GM21390 (cell line): Measurements from ENCODE around the gene HSD17B2.

Source experiments
- ATAC-seq: cut with Tn5 transposase; IDR thresholded peaks from one replicate; pipeline ENCODE4 v1.9.1; 2021; ENCODE audit not compliant: unreplicated experiment

HSD17B2 gene

DNA sequence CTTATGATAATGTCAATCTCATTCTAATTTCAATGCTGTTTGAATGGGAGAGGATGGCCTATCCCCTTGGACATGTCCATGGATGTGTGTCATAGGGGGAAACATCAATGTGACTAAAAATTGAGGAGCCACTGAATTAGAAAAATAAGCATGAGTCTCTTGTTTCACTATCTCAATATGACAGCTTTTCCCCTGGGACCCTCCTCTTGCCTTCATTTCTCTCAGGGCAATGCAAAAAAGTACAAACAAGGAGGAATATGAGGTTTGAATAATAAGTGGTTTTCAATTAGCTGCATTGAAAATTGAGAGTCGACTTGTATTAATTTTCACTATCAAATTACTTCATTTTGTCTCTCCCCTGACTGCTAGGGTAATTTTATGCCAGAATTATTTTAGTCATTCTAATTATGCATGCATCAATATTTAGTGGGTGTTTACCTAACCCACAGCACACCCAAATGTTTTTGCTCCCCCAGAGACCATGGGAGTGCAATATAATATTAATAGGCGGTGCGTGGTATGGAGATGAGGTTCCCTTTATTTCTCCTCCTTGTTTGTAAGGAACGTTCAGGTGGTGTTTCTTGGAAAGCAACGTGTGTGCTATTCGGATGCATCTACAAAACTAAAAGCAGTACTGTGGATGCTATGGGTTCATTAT is 17.0 kb upstream of the HSD17B2 start:
- no peak for ATAC-seq

DNA sequence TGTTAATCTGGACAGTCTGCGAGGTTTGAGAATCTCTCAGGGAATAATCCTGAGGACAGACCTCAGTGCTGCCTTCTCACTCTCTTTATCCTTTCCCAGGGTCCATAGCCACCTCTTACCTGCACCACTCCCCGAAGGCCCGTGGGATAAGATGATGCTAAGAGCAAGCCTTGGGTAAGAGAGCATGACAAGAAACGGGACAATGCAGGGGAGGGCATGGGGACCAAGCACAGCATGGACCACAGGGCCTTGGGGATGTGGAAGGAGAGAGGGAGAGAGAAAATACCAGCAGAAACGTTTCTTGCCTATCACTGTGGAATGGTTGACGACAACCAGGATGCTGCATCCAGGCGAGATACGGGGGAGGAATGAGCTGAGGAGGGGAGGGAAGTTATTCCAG is 15.5 kb upstream of the HSD17B2 start:
- ATAC-seq: no peak

DNA sequence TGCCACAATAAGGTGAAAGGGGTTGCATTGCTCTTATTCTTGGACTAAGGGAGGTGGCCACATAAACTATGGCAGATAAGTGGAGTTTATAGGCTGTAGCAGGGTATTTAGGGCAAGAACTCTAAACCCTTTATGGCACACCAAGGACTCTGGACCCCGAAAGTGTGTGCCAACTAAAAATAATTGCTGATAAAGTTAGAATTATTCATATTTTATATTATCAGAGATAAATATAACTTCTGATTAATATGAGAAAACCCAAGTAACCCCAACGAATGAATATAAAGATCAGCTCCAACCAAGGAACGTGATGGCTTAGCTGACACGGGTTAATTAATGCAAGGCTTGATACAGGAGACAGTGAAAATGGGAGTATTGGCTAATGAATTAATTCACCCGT is 15.0 kb upstream of the HSD17B2 start:
- ATAC-seq: no peak

DNA sequence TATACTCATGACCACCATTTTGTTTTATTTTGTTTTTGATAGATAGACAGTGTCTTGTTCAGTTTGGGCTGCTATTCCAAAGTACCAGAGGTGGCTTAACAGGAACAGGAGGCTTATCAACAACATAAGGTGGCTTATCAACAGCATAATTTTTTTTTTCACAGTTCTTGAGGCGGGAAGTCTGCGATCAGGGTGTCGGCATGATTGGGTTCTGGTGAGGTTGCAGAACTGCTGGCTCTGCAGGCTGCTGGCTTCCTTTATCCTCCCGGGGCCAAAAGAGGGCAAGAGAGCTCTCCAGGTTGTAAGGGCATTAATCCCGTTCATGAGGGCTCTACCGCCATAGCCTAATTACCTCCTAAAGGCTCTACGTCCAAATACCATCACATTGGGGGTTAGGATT is 11.8 kb upstream of the HSD17B2 start:
- no peak for ATAC-seq

DNA sequence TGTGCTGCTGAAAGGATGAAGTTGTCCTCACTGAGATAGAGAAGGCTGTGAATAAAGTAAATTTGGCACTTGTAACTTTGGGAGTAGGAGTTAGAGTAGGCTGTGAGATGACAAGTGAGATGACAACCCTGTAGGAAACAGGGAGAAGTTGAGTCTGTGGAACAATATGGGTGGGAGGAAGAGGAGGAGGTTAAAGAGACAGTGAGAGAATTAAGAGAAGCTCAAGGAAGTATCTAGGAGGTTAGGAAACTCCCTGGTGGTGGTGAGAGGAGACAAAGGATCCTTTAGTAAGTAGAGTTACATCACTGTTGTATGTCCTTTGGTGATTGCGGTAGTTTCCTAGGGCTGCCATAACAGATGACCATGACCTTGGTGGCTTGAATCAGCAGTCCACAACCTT is 10.7 kb upstream of the HSD17B2 start:
- no peak for ATAC-seq

DNA sequence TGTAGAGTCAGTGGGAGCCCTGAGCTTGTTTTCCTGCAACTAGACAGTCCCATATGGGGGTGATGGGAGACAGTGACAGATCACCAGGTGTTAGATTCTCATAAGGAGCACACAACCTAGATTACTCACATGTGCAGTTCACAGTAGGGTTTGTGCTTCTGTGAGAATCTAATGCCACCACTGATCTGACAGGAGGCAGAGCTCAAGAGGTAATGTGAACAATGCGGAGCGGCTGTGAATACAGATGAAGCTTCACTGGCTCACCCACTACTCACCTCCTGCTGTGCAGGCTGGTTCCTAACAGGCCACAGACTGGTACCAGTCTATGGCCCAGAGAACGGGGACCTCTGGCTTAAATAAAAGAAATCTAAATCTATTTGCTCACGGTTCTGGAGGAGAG is 10.2 kb upstream of the HSD17B2 start:
- no peak for ATAC-seq

DNA sequence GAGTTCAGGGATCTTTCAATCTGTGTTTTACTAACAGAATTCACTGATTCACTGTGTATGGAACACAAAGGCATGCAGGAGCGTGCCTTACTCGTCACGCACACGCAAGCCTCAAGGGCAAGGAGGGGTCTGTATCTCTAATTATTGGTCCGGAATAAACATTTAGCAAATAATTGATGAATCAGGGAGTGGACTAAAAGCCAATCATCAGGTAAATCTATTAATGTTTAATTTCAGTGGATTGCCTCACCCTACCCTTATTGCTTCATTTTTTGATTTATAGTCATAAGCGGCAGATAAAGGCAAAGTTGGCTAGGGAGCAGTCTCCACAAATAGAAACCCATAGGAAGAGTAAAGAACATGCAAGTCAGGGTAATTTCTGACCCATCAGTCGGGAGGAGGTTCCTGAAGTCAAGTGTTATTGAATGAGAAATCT is 7.4 kb upstream of the HSD17B2 start:
- ATAC-seq: no peak

DNA sequence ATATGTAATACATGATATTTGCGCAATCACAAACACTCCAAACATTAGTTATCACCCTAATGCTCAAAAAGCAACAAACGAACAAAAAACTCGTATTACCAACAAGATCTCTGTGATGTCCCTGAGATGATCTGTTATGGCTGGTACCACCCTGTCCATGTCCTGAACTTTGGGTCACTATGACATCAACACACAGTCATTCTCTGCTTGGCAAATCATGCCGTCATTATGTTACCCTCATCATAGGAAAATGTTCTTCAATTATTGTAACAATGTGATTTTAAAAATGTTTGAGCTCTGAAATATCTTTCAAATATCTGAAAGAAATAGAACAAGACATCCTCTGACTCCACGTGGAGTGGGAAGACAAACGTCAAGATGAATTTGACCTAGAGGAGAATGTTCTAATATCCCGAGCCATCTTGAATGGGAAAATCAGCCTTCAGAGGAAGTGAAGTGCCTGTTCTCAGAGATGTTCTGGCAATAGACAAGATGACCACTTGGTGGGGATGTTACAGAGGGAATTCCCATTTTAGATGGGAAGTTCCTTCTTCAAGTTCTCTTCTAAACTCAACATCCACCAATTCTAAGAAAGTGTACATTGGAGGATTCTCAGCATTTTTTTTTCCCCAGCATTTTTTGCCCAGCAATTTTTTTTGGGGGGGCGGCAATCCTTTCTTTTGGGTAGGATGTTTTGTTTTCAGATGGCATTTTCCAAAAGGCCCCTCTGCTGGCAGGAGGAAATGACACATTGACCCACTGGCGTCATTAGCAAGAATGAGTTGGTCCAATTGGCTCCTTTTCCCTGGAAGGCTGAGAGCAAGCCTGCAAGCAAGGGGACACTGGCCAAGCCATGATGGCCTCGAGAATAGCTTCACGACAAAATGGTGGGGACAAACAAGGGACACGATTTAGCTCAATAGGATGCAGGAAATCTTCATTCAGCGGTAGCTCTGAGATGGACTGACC is 3.7 kb upstream of the HSD17B2 start:
- ATAC-seq: no peak

DNA sequence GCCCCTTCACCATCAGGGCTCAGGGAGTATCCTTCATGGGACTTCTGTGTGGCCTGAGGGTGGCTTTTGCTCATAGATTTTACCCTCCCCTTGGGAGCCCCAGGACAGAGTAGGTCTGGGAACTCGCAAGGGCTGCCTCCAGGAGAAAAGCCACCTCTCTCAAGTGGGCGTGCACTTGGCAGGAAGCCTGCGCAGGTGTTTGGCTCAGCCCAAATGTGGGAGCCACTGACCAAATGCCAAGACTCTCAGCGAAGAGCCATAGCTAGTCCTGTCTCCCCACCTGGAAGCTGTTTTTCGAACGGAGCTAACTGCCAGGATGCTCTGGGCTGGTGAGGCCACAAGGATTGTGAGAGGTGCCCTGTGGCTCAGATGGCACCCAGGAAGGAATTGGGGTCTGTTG is 2.0 kb upstream of the HSD17B2 start:
- no peak for ATAC-seq

DNA sequence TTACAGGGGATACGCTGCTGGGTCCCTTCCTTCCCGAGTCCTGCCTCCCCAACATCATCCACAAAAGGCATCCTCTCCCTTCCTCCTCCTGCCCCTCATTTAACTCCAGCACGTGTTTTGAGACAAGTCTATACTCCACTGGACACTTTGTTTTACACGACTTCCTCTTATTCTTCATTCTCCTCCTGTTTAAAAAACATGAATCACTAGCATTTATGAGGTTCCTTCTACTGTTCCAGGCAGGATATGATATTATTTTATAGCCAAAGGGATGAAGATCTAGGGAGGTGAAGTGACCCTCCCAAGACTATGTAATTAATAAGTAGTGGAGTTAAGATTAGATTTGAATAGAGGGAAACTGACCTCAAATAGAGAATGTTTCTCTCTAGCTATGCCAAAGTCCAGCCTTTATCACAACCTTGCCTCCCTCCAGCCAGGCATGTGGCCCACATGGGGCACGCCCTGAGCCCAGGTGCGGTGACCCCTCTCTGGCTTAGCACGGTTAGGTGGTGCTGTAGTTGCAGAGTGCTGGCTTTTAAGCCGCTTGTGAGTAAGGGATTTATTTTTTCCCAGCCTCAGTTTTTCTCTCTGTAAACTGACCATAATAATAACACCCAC is 1.3 kb upstream of the HSD17B2 start:
- no peak for ATAC-seq

DNA sequence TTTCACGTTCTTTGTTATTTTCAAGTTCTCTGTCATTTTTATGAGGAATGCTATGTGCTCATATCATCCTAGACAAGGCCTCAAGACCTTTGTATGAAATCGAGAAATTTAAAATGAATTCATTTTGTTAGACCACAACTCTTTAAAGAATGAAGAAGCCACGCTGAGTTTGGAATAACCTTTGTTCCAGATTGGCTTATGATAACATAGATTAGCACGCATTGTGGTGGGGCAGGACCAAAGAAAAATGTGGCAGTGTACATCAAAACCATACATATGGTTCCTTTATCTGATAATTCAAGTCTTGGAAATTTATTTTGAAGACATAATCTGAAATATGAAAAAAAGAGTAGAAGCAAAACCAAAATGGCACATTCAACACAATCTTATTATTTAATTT is 2.2 kb downstream of the HSD17B2 start:
- no peak for ATAC-seq

DNA sequence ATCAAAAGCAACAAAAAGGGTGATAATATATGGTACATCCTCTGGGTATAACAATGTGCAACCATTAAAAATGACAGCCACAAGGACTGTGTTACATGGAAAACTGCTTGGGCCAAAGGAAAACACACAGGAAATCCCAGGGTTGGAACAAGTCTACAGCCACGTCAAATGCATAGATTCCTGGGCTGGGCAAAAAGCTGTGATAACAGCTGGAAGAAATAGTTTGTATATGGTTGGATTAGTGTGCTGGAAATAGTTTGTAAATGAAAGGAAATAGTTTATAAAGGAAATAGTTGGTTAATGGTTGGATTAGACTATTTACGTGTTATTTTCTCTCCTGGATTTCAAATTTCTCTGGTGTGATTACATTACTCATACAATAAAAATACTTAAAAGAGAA is 2.6 kb downstream of the HSD17B2 start:
- ATAC-seq: no peak

DNA sequence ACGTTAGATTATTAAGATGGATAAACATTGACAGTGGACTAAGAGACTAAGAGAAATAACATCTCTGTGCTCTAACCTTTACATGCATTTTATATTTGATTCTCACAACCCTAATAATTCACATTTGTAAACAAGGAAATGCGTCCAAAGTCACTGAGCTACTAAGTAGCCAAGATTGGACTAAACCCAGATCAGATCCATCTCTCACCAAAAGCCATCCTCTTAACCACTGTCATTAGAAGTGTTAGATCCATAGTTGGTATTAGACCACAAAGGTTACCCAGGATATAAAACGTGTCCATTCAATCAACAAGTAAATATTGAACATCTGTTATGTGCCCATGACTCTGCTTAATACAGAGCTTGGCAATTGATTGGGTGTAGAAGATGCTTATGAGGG is 5.2 kb downstream of the HSD17B2 start:
- ATAC-seq: no peak

DNA sequence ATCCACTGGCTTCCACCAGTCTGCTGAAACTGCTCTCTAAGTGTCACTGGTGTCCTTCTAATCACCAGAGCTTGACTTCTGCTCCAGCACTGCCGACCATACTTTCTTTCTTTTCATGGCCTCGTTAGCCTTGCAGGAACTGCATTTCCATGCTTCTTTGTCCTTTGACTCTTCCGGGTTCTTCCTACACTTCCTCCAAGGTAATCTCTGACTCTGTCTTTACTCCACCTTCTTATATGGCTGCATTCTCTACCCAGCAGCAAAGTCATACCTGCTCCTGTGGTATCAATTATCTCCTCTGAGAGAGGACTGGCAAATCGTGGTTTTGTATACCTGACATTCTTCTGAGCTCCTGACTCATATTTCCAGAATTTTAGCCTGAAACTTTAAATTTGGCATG is 6.5 kb downstream of the HSD17B2 start:
- ATAC-seq: no peak

DNA sequence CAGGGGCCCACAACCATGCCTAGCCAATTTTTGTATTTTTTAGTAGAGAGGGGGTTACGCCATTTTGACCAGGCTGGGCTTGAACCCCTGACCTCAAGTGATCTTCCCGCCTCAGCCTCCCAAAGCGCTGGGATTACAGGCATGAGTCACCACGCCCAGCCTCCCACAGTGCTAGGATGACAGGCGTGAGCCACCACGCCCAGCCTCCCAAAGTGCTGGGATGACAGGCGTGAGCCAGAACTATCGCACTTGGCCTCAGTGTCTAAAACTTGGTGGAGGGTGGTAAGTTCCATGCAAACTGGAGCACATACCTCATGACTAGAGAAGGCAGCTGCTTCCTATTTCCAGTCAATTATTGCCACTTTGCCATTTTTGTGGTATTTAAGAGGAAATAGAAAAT is 7.1 kb downstream of the HSD17B2 start:
- ATAC-seq: no peak

DNA sequence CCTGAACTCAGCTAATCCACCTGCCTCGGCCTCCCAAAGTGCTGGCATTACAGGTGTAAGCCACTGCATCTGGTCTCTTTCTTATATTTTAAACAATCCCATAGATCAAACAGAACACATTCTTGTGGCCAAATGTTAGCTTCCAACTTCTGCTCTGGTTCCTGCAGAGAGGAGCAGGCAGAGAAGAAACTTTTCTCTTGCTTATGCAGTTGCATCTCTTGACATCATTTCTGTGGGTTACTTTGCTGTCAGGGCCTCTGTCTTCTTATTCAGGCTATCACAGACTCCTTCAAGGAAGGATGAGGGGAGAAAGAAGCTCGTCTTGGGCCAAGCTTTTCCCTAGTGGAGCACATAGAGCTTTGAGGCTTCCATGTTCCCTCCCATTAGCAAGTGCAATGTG is 7.8 kb downstream of the HSD17B2 start:
- ATAC-seq: no peak

DNA sequence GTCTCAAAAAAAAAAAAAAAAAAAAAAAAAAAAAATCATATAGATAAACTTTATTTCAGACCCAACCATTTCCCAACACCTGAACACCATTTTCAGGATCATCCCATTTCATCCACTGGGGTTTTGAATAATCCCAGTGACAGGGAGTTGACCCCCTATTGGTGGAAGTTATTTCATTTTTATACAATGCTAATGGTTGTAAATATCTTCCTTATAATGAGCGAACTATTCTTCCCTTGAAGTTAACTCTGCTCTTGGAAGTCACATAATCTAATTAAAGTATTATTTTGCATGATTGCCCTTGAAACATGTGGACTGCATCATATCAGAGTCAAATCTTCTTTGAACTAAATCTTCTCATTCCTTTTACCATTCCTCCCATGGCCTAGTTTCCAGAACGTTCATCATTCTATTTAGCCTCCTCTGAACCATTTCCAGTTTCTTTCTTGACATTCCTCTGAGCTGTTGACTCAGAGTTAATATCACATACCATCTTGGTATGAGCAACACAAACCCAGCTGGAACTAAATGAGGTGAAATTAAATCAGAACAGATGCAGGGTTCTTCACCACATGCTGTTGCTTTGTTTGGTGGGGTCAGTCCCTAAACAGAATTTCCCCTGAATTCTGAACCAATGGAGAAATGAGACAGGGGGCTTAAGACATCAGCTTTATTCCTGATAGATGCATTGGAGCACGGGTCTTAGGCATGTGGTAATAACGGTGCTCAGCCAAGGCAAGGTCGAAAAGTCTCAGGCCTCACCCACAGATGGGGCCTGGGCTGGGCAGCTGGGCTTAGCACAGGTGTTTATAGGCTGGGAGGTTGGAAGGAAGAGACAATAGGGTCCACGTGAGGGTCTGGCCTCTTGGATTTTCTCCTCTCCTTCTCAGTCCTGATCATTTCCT is 8.9 kb downstream of the HSD17B2 start:
- ATAC-seq: no peak

DNA sequence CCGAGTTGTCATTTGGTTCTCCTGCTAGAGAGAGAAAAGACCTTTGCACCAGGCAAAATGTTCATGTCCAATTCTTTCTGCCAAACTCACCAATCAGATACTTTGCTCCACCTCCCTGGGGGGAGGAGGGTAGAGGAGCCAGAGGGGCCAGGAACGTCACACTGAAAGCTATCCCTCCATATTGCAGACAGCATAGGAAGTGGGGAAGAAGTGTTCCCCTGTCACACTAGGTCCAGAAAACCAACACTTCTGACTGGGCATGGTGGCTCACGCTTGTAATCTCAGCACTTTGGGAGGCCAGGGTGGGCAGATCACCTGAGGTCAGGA is 9.5 kb downstream of the HSD17B2 start:
- ATAC-seq: no peak

DNA sequence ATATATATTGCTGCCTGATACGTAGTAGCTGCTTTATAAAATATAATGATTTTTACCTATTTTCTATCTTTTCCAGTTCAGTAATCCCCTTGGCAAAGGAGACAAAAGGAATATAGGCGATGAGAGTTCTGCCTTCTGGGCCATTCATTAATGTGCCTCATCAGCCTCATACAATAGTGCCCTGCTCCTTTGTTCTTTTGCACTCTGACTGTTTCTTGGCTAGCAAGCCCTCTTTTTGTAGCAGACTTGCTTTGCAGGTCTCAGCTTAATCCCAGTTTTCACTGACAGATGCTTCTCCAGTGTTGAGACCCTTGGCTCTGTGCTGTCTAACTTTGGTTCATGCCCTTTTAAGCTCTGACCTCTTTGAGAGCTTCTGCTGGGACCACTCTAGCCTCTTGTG is 10.4 kb downstream of the HSD17B2 start:
- no peak for ATAC-seq

DNA sequence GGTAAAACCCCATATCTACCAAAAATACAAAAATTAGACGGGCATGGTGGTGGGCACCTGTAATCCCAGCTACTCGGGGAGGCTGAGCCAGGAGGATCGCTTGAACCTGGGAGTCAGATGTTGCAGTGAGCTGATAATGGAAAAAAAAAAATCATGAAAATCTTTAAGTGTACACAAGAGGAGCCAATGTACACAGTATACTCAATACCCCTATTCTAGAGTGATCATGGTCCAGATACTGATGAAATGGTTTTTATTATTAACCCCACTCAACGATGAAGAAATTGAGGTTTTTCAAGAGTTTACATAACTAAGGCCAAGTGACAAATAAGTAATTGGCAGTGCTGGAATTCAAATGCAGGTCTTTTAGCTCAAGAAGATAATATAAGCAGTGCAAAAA is 11.5 kb downstream of the HSD17B2 start:
- ATAC-seq: no peak

DNA sequence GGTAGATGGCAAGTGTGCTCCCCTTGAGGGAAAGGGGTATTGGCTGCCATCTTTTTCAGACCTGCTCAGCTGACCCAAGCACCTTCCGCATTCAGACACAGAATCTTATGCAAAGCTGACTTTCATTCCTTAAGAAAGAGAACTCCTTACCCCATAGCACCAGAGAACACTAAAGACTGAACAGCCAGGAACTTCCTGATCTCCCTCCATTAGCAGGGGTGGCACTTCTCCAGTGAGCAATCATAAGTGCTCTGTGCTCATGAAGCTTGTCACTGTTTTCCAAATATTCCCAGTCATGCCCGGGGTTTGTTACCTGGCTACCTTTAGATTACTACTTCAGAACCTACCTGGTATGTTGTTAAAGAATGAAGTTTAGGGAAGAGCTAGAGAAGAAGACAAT is 11.9 kb downstream of the HSD17B2 start:
- no peak for ATAC-seq
